WTC11 (cell line): Measurements from ENCODE around the gene PLXNB1. TPM values are rescaled to one million over a fixed set of nuclear protein-coding genes. Genes with fewer than 3 reads are reported as not detected.

Experiments
- ATAC-seq: fragments of 200-7000 bp; cut with Tn5 transposase; 2 replicates; pipeline ENCODE4 v1.10.0; 2021; ENCODE audit warnings: mild to moderate bottlenecking, moderate library complexity
- CTCF ChIA-PET: fragments of 300-600 bp; sonication (Branson Sonifier 250); formaldehyde crosslinking; loops from one replicate; lab custom pipeline; 2021; ENCODE audit warnings: antibody characterized with exemption; lab: Charles Lee
- POLR2A ChIA-PET: fragments of 350-600 bp; sonication (Branson Sonifier 250); formaldehyde crosslinking; loops from one replicate; lab custom pipeline; 2021; ENCODE audit warnings: antibody characterized with exemption; lab: Charles Lee
- DNase-seq: peaks from one replicate; pipeline ENCODE4 v3.0.0; 2021; ENCODE audit warnings: low spot score
- H3K27ac Mint-ChIP-seq: 2 replicates; pipeline ENCODE4 v1.8.0; 2021; ENCODE audit warnings: mixed read lengths
- H3K27me3 Mint-ChIP-seq: 2 replicates; pipeline ENCODE4 v1.8.0; 2021; ENCODE audit warnings: low read depth, mild to moderate bottlenecking, moderate library complexity, mixed read lengths
- H3K36me3 Mint-ChIP-seq: 2 replicates; pipeline ENCODE4 v1.8.0; 2021; ENCODE audit warnings: mixed read lengths
- H3K4me1 Mint-ChIP-seq: 2 replicates; pipeline ENCODE4 v1.8.0; 2022; ENCODE audit warnings: mixed read lengths
- H3K4me3 Mint-ChIP-seq: 2 replicates; pipeline ENCODE4 v1.8.0; 2021; ENCODE audit warnings: mild to moderate bottlenecking, moderate library complexity, mixed read lengths
- H3K9me3 Mint-ChIP-seq: 2 replicates; pipeline ENCODE4 v1.8.0; 2021; ENCODE audit warnings: mixed read lengths
- ARID4B ChIP-seq: sonication (generic); formaldehyde crosslinking; IDR thresholded peaks from 2 replicates; pipeline ENCODE4 v1.8.0; 2023; ENCODE audit warnings: missing genetic modification reagents, mild to moderate bottlenecking, borderline replicate concordance
- CBFB ChIP-seq: sonication (generic); formaldehyde crosslinking; IDR thresholded peaks from 2 replicates; pipeline ENCODE4 v1.8.1; 2022; ENCODE audit warnings: mild to moderate bottlenecking, low read depth, missing genetic modification reagents
- CREB1 ChIP-seq: sonication (generic); formaldehyde crosslinking; IDR thresholded peaks from 2 replicates; pipeline ENCODE4 v1.8.0; 2023; ENCODE audit warnings: mild to moderate bottlenecking, missing genetic modification reagents
- E2F4 ChIP-seq: sonication (generic); formaldehyde crosslinking; IDR thresholded peaks from 2 replicates; pipeline ENCODE4 v1.8.1; 2022; ENCODE audit warnings: low read depth, mild to moderate bottlenecking, moderate library complexity, missing genetic modification reagents, borderline replicate concordance
- FOXP1 ChIP-seq: sonication (generic); formaldehyde crosslinking; IDR thresholded peaks from 2 replicates; pipeline ENCODE4 v1.8.0; 2022; ENCODE audit warnings: missing genetic modification reagents, mild to moderate bottlenecking, moderate library complexity, borderline replicate concordance
- GABPB1 ChIP-seq: sonication (generic); formaldehyde crosslinking; IDR thresholded peaks from 2 replicates; pipeline ENCODE4 v1.8.1; 2023; ENCODE audit warnings: mild to moderate bottlenecking, missing genetic modification reagents
- HMGA2 ChIP-seq: fragments of 250-450 bp; sonication (Bioruptor Pico); IDR thresholded peaks from 2 replicates; pipeline ENCODE4 v1.4.0; 2021; ENCODE audit warnings: mild to moderate bottlenecking, moderate library complexity
- JAZF1 ChIP-seq: fragments of 250-450 bp; sonication (Bioruptor Pico); IDR thresholded peaks from 2 replicates; pipeline ENCODE4 v1.9.0; 2021; ENCODE audit warnings: moderate library complexity, mild to moderate bottlenecking, inconsistent platforms
- NR3C1 ChIP-seq: sonication (generic); formaldehyde crosslinking; conservative IDR thresholded peaks from 2 replicates; pipeline ENCODE4 v1.8.1; 2023; ENCODE audit warnings: low read depth, mild to moderate bottlenecking, missing genetic modification reagents
- ZNF121 ChIP-seq: sonication (generic); formaldehyde crosslinking; IDR thresholded peaks from 2 replicates; pipeline ENCODE4 v1.8.0; 2023; ENCODE audit warnings: missing genetic modification reagents
- total RNA-seq: library from RNA; stranded (reverse); gene quantifications from 3 replicates; pipeline ENCODE4 v1.2.3, GENCODE V29; 2021
- TF ChIP-seq, protein P1 (sequence below): fragments of 250-450 bp; sonication (Bioruptor Pico); IDR thresholded peaks from 2 replicates; pipeline ENCODE4 v1.9.0; 2021; ENCODE audit warnings: mild to moderate bottlenecking
- TF ChIP-seq, protein P2 (sequence below): sonication (generic); formaldehyde crosslinking; IDR thresholded peaks from 2 replicates; pipeline ENCODE4 v1.8.0; 2022; ENCODE audit warnings: mild to moderate bottlenecking, missing genetic modification reagents
- TF ChIP-seq, protein P3 (sequence below): sonication (generic); formaldehyde crosslinking; IDR thresholded peaks from 2 replicates; pipeline ENCODE4 v1.8.0; 2023; ENCODE audit warnings: mild to moderate bottlenecking, missing genetic modification reagents
- TF ChIP-seq, protein P4 (sequence below): fragments of 250-450 bp; sonication (Bioruptor Pico); IDR thresholded peaks from 2 replicates; pipeline ENCODE4 v2.1.2; 2022; ENCODE audit warnings: mild to moderate bottlenecking, moderate library complexity
- TF ChIP-seq, protein P5 (sequence below): fragments of 250-450 bp; sonication (Bioruptor Pico); IDR thresholded peaks from 2 replicates; pipeline ENCODE4 v1.8.0; 2021; ENCODE audit warnings: mild to moderate bottlenecking
- TF ChIP-seq, protein P6 (sequence below): sonication (generic); formaldehyde crosslinking; conservative IDR thresholded peaks from 2 replicates; pipeline ENCODE4 v1.8.1; 2023; ENCODE audit warnings: mild to moderate bottlenecking, low read depth, missing genetic modification reagents, moderate library complexity

Gene PLXNB1
- total RNA-seq, 1 experiment from 2014 or later: 143 TPM

GRCh38 chr3:48361928-48362327 lies 68.0 kb downstream of the PLXNB1 start:
- Mint-ChIP-seq H3K9me3 (peaks cover 40% of the 10 kb centered on the region), H3K4me1 (no peaks in the 10 kb centered on the region), H3K27ac (no peak overlapping the region), H3K27me3 (peaks cover 35% of the 10 kb centered on the region)
- POLR2A ChIA-PET: no interaction called here
- no peak for DNase-seq
- no peak for TF ChIP-seq CREB1 (CRISPR knock-in tag)
- no peak for TF ChIP-seq JAZF1 (CRISPR knock-in tag)
- TF ChIP-seq ZNF121 (CRISPR knock-in tag): no peak
- TF ChIP-seq ARID4B (CRISPR knock-in tag): no peak
- no peak for TF ChIP-seq NR3C1
- TF ChIP-seq, protein P1, sequence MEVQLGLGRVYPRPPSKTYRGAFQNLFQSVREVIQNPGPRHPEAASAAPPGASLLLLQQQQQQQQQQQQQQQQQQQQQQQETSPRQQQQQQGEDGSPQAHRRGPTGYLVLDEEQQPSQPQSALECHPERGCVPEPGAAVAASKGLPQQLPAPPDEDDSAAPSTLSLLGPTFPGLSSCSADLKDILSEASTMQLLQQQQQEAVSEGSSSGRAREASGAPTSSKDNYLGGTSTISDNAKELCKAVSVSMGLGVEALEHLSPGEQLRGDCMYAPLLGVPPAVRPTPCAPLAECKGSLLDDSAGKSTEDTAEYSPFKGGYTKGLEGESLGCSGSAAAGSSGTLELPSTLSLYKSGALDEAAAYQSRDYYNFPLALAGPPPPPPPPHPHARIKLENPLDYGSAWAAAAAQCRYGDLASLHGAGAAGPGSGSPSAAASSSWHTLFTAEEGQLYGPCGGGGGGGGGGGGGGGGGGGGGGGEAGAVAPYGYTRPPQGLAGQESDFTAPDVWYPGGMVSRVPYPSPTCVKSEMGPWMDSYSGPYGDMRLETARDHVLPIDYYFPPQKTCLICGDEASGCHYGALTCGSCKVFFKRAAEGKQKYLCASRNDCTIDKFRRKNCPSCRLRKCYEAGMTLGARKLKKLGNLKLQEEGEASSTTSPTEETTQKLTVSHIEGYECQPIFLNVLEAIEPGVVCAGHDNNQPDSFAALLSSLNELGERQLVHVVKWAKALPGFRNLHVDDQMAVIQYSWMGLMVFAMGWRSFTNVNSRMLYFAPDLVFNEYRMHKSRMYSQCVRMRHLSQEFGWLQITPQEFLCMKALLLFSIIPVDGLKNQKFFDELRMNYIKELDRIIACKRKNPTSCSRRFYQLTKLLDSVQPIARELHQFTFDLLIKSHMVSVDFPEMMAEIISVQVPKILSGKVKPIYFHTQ (CRISPR knock-in tag): no peak
- TF ChIP-seq CBFB (CRISPR knock-in tag): no peak
- TF ChIP-seq, protein P2, sequence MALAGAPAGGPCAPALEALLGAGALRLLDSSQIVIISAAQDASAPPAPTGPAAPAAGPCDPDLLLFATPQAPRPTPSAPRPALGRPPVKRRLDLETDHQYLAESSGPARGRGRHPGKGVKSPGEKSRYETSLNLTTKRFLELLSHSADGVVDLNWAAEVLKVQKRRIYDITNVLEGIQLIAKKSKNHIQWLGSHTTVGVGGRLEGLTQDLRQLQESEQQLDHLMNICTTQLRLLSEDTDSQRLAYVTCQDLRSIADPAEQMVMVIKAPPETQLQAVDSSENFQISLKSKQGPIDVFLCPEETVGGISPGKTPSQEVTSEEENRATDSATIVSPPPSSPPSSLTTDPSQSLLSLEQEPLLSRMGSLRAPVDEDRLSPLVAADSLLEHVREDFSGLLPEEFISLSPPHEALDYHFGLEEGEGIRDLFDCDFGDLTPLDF (CRISPR knock-in tag): no peak
- TF ChIP-seq, all 79 proteins: peak for 0
- Mint-ChIP-seq H3K36me3 (peaks cover 11% of the 10 kb centered on the region; the same call in 1 of the 2 replicates), H3K4me3 (no peak overlapping the region)
- ATAC-seq: no peak
- CTCF ChIA-PET: interaction anchor here (1.2 kb wide), 1 partner anchor 74 kb away, joined by 4 read pairs; no protein-coding TSS in a partner anchor

- POLR2A ChIA-PET: no interaction called here
- peaks cover 27% of the 10 kb centered on the region for H3K9me3 Mint-ChIP-seq
- H3K36me3 Mint-ChIP-seq: peaks cover 4% of the 10 kb centered on the region; the same call in 1 of the 2 replicates
- no peak overlapping the region for H3K27ac Mint-ChIP-seq
- CTCF ChIA-PET: interaction anchor here (2.2 to 2.6 kb wide), 2 partner anchors 45 to 79 kb away, joined by 8 to 15 read pairs; no protein-coding TSS in a partner anchor
- TF ChIP-seq, protein P3, sequence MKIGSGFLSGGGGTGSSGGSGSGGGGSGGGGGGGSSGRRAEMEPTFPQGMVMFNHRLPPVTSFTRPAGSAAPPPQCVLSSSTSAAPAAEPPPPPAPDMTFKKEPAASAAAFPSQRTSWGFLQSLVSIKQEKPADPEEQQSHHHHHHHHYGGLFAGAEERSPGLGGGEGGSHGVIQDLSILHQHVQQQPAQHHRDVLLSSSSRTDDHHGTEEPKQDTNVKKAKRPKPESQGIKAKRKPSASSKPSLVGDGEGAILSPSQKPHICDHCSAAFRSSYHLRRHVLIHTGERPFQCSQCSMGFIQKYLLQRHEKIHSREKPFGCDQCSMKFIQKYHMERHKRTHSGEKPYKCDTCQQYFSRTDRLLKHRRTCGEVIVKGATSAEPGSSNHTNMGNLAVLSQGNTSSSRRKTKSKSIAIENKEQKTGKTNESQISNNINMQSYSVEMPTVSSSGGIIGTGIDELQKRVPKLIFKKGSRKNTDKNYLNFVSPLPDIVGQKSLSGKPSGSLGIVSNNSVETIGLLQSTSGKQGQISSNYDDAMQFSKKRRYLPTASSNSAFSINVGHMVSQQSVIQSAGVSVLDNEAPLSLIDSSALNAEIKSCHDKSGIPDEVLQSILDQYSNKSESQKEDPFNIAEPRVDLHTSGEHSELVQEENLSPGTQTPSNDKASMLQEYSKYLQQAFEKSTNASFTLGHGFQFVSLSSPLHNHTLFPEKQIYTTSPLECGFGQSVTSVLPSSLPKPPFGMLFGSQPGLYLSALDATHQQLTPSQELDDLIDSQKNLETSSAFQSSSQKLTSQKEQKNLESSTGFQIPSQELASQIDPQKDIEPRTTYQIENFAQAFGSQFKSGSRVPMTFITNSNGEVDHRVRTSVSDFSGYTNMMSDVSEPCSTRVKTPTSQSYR (CRISPR knock-in tag): no peak
- no peak for TF ChIP-seq HMGA2
- TF ChIP-seq, protein P4, sequence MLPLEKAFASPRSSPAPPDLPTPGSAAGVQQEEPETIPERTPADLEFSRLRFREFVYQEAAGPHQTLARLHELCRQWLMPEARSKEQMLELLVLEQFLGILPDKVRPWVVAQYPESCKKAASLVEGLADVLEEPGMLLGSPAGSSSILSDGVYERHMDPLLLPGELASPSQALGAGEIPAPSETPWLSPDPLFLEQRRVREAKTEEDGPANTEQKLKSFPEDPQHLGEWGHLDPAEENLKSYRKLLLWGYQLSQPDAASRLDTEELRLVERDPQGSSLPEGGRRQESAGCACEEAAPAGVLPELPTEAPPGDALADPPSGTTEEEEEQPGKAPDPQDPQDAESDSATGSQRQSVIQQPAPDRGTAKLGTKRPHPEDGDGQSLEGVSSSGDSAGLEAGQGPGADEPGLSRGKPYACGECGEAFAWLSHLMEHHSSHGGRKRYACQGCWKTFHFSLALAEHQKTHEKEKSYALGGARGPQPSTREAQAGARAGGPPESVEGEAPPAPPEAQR (CRISPR knock-in tag): no peak
- TF ChIP-seq, protein P5, sequence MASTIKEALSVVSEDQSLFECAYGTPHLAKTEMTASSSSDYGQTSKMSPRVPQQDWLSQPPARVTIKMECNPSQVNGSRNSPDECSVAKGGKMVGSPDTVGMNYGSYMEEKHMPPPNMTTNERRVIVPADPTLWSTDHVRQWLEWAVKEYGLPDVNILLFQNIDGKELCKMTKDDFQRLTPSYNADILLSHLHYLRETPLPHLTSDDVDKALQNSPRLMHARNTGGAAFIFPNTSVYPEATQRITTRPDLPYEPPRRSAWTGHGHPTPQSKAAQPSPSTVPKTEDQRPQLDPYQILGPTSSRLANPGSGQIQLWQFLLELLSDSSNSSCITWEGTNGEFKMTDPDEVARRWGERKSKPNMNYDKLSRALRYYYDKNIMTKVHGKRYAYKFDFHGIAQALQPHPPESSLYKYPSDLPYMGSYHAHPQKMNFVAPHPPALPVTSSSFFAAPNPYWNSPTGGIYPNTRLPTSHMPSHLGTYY (CRISPR knock-in tag): no peak
- TF ChIP-seq, protein P6, sequence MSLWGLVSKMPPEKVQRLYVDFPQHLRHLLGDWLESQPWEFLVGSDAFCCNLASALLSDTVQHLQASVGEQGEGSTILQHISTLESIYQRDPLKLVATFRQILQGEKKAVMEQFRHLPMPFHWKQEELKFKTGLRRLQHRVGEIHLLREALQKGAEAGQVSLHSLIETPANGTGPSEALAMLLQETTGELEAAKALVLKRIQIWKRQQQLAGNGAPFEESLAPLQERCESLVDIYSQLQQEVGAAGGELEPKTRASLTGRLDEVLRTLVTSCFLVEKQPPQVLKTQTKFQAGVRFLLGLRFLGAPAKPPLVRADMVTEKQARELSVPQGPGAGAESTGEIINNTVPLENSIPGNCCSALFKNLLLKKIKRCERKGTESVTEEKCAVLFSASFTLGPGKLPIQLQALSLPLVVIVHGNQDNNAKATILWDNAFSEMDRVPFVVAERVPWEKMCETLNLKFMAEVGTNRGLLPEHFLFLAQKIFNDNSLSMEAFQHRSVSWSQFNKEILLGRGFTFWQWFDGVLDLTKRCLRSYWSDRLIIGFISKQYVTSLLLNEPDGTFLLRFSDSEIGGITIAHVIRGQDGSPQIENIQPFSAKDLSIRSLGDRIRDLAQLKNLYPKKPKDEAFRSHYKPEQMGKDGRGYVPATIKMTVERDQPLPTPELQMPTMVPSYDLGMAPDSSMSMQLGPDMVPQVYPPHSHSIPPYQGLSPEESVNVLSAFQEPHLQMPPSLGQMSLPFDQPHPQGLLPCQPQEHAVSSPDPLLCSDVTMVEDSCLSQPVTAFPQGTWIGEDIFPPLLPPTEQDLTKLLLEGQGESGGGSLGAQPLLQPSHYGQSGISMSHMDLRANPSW (CRISPR knock-in tag): no peak
- no peak for TF ChIP-seq E2F4 (CRISPR knock-in tag)
- no peak for TF ChIP-seq GABPB1 (CRISPR knock-in tag)
- TF ChIP-seq FOXP1: no peak
- H3K4me3 Mint-ChIP-seq: no peak overlapping the region
- ATAC-seq (no peak), DNase-seq (no peak)
- no peaks in the 10 kb centered on the region for H3K4me1 Mint-ChIP-seq
- peaks cover 57% of the 10 kb centered on the region for H3K27me3 Mint-ChIP-seq
These were observed 73.5 kb downstream of the PLXNB1 start for GRCh38 chr3:48356419-48356818.
